T47D (cell line): ENCODE measurements around the gene TMEM238.
"Not testable (repeated sequence)": the region's sequence is repeated elsewhere in the genome, so short reads cannot be mapped to it uniquely, and the experiment has no call there.

Experiments used
- DNase-seq, 2 experiments: peaks; one replicate each; pipeline versions ENCODE4 v3.0.0 to v3.0.0-alpha.2; 2011 to 2012; ENCODE audit warnings: low read depth in 1 of 2, low spot score in 1 of 2
- JUND ChIP-seq: IDR thresholded peaks from 2 replicates; pipeline ENCODE4 v1.6.1; 2012; ENCODE audit warnings: low read depth
- in situ Hi-C: cut with HindIII; loops from 2 replicates; pipeline ENCODE4 v1.10.0; 2016; ENCODE audit warnings: low sequenced_read_pairs, low pct_unique_long_range_greater_than_20kb

The TMEM238 gene

GRCh38 chr19:55384131-55384919 lies at the start of gene TMEM238:
Gene TMEM238 (minus strand): TSS chr19:55384292. CDS start chr19:55384259, 33 bp downstream.
- in situ Hi-C loops: no loop called here
- DNase-seq: peak; percentile 63 to 65
- TF ChIP-seq JUND: no peak

DNA sequence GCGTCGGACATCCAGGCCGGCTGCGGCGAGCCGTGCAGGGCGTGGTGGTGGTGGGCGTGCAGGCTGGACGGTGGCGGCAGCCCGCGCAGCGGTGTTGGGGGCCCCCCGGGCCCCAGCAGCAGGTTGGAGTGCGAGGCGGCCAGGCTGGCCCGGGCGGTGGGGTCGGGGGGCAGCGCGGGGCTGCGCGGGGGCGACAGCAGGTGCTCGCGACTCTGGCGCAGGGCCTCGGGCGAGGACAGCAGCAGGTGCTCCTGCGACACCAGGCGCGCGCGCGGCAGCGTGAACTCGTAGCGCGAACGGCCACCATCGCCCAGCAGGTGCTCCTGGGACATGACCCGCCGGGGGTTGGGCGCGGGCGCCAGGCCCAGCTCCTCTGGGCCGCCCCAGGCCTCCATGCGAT lies 49.2 kb upstream of the TMEM238 start:
- TF ChIP-seq JUND: no peak
- in situ Hi-C loops: no loop called here
- no peak for DNase-seq

DNA sequence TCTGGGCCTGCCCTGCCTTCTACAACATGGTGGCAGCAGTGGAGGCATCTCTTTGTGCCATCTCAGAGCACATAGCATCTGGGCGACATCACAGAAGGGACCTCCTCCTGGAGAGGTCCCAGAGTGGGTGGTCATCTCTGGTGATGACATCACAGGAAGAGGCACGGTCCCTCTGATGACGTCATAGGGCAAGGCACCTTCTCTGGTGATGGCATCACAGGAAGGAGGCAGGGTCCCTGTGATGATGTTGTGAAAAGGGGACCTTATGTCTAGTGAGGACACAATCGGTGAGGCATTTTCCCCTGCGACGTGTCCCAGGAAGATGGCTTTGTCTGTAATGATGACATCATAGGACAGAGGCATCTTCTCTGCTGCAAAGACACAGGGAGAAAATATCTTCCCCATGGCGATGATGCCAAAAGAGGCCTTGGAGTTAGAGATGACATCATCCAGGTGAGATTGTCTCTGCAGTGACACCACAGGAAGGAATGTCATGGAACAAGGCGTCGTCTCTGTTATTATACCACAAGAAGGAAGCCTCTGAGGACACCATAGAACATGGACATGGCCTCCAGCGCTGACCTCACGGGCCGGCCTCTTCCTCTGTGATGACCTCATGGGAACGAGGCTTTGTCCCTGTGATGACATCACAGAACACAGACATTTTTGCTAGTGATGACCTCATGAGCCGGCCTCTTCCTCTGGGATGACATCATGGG lies 48.3 kb upstream of the TMEM238 start:
- in situ Hi-C loops: no loop called here
- TF ChIP-seq JUND: no peak
- no peak for DNase-seq

DNA sequence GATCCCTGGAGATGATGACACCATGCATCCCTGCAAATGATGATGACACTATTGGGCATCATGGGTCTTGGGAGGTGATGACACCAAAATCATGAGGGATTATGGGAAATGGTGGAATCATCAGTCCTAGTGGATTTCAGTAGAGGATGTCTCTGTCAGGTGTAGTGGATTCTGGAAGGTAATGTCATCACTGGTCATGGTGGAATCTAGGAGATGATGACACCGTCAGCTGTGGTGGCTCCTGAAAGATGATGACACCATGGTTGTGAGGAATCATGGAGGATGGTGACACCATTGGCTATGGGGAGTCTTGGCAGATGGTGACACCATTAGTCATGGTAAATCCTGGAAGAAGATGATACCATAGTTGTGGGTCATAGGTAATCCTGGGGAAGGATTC lies 47.1 kb upstream of the TMEM238 start:
- in situ Hi-C loops: no loop called here
- no peak for DNase-seq
- TF ChIP-seq JUND: no peak

- in situ Hi-C loops: no loop called here
- no peak for TF ChIP-seq JUND
- no peak for DNase-seq
Measured at GRCh38 chr19:55426042-55426441, 42.0 kb upstream of the TMEM238 start.

DNA sequence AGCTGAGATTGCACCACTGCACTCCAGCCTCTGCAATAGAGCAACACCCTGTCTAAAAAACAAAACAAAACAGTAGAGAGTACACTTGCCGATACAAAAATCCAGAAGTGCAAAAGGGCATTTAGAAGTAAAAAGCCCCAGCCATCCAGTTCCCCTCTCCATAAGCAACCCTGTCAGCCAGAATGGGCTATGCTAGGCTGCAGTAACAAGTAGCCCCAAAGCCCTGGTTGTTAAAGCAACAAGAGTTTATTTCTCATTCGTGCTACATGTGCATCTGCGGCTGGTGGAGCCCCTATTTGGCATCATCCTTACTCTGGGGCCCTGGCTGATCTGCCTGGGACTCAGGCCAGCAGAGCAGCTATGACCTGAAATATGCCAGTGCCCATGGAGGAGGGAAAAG lies 40.4 kb upstream of the TMEM238 start:
- no peak for DNase-seq
- TF ChIP-seq JUND: no peak
- in situ Hi-C loops: no loop called here

DNA sequence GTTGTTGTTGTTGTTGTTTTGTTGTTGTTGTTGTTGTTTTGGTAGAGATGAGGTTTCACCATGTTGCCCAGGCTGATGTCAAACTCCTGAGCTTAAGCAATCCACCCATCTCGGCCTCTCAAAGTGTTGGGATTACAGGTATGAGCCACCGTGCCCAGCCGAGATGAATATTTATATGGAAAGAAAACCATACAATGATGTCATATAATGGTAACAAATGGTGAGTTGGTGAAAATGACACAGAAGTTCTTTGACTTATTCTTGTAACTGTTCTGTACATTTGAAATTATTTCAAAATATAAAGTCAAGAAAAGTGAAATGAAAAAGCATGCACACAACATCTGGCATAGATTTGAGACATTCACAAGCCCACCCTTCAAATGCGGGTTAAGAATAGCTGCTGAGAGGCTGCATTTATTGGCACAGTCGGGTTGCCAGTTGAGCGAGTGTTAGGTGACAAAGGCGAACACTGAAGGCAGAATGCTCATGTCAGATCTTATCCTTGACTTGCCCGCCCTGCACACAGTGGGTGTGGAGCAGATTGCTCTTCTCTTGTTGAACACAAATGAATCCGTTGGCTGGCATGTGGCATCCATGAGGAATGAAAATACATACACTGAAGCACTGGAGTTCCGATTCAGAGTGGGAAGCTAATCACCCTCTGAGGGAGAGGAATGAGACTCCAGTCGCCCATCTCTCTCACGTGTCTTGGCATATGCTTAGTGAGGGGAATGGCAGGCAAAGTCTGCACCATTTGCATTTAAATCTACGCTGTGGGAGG lies 39.3 kb upstream of the TMEM238 start:
- in situ Hi-C loops: no loop called here

GRCh38 chr19:55421281-55421680 lies 37.2 kb upstream of the TMEM238 start:
- in situ Hi-C loops, DNase-seq: not testable (repeated sequence)

More for the DNA sequence above, 39.3 kb upstream of the TMEM238 start:
- no peak for DNase-seq
- TF ChIP-seq JUND: no peak

GRCh38 chr19:55419624-55420236 lies 35.6 kb upstream of the TMEM238 start:
- DNase-seq: no peak
- TF ChIP-seq JUND: no peak
- in situ Hi-C loops: no loop called here

- TF ChIP-seq JUND: no peak
- DNase-seq: no peak
- in situ Hi-C loops: no loop called here
Measured at GRCh38 chr19:55419103-55419502, 35.0 kb upstream of the TMEM238 start.

GRCh38 chr19:55418185-55418584 lies 34.1 kb upstream of the TMEM238 start:
- in situ Hi-C loops: no loop called here
- DNase-seq: peak; percentile 64 to 85
- TF ChIP-seq JUND: no peak

DNA sequence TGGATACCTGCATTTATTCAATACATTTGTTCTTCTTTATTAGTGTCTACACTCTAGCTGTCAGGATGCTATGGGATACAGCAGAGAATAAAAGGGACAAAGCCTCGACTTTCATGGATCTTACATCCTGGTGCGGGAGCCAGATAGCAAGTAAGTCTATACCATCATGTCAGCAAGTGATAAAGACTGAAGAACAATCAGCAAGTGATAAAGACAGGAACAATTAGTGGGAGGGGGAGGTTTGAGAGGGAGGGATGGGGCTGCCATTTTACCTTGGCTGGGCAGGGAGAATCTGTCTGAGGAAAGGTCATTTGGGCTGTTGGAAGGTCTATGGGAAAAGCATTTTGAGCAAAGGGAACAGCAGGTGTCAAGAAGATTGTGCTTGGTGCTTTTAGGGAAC lies 26.1 kb upstream of the TMEM238 start:
- TF ChIP-seq JUND: no peak
- no peak for DNase-seq
- in situ Hi-C loops: no loop called here

DNA sequence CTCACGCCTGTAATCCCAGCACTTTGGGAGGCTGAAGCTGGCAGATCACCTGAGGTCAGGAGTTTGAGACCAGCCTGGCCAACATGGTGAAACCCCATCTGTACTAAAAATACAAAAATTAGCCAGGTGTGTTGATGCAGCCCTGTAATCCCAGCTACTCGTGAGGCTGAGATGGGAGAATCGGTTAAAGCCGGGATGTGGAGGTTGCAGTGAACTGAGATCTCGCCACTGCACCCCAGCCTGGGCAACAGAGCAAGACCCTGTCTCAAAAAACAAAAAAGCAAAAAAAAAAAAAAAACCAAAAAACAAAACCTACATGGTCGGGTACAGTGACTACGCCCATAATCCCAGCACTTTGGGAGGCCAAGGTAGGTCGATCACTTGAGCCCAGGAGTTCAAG lies 25.1 kb upstream of the TMEM238 start:
- DNase-seq, in situ Hi-C loops: not testable (repeated sequence)
